Measurements from ENCODE around the gene SAMD7.

Gene SAMD7

GRCh38 chr3:169966951-169967915 is 55.9 kb downstream of the SAMD7 start:
- no peak for DNase-seq

- DNase-seq, result no peak
Observed at GRCh38 chr3:169968224-169968885, 57.0 kb downstream of the SAMD7 start.

GRCh38 chr3:169969174-169970095 is 58.1 kb downstream of the SAMD7 start:
- no peak for DNase-seq

GRCh38 chr3:169970847-169971246 is 59.5 kb downstream of the SAMD7 start:
- no peak for DNase-seq

- DNase-seq, result no peak
Observed at GRCh38 chr3:169971522-169971921, 60.1 kb downstream of the SAMD7 start.

- no peak for DNase-seq
Observed at GRCh38 chr3:169980055-169980454, 68.7 kb downstream of the SAMD7 start.

- DNase-seq, result no peak
Observed at GRCh38 chr3:169984292-169984691, 72.9 kb downstream of the SAMD7 start.

Measured in NCI-H345 (cell line).